Activated CD8-positive, alpha-beta memory T cell treated with anti-CD3 and anti-CD28 coated beads, Interleukin-2, amount 50 U/mL, for 24 hours (primary cell): ENCODE measurements around the gene GABRA6.
"Not testable (repeated sequence)": the region's sequence is repeated elsewhere in the genome, so short reads cannot be mapped to it uniquely, and the experiment has no call there.

Source experiments
- DNase-seq: peaks from one replicate; pipeline ENCODE4 v3.0.0-alpha.2; 2020; ENCODE audit errors: extremely low read depth

The GABRA6 gene

DNA sequence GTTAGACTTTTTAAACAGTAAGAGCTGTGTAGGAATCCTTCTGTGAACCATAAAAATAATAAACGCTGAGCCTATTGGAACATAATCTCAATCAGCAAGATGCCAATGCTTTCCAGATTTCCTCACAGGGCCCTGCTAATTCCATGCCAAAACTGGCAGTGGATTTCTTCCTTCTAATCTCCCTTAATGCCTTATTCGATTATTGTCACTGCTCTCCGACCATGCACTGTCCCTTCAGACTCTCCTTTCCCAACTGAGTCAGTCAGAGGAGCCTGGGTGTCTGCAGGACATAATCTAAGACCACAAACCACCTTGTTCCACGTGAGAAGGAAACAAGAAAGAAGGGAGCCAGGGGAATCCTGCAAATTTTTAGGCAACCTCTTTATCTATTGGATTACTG is at the start of gene GABRA6:
Gene GABRA6, plus strand, starts transcription at position 261 of the 400 bp plus-strand sequence. CDS start 269 bp downstream, outside the sequence.
- no peak for DNase-seq

DNA sequence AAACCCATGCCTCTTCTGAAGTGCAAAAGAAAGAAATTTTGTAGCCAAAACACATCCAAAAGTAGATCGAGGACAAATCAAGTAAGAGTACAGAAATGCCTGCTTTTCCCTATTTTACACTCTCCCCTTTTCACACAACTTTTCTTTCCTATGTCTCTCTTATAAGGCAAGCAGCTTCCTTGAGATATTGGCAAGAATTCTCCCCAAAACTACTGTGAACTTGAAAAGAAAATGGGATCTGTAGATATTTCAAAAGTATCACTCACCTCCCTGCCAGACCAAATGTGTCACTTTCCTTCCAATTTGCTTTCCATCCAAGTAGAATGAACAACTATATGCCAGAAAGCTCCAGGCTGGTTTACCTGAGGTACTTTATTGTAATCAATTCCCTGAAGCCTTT is 47.9 kb upstream of the GABRA6 start:
- no peak for DNase-seq

DNA sequence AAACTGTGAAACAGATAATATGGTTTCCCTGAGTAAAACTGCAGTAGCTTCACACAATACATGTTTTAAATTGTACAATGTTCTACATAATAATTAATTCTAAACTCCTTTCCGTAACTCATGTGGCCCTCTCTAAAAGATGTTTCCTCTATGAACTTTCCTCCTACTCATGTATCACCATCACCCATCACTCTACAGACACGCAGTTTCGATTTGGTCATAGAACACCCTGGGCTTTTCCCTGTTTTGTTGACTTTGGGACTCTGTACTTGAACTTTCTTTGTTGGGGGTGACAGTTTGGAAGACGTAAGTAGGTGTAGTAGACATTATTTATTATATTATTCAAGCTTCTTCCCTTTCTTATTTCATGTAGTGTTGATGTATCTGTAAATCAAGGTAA is 44.1 kb upstream of the GABRA6 start:
- DNase-seq = no peak

- no peak for DNase-seq
Measured at GRCh38 chr5:161645264-161645663, 40.3 kb upstream of the GABRA6 start.

DNA sequence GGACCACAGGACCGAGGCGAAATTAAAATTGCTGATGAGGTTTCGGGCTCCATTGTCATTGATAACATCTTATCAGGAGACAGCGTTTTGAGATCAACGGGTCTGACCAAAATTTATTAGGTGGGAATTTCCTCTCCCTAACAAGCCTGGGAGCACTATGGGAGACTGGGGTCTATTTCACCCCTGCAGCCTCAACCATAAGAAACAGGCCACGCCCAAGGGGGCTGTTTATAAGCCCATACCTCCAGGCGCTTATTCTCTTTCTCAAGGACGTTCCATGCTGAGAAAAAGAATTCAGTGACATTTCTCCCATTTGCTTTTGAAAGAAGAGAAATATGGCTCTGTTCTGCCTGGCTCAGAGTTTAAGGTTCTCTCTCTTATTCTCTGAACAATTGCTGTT is 33.6 kb upstream of the GABRA6 start:
- DNase-seq = not testable (repeated sequence)

- DNase-seq = no peak
Measured at GRCh38 chr5:161660806-161661205, 24.7 kb upstream of the GABRA6 start.

- DNase-seq = no peak
Measured at GRCh38 chr5:161663431-161663830, 22.1 kb upstream of the GABRA6 start.

DNA sequence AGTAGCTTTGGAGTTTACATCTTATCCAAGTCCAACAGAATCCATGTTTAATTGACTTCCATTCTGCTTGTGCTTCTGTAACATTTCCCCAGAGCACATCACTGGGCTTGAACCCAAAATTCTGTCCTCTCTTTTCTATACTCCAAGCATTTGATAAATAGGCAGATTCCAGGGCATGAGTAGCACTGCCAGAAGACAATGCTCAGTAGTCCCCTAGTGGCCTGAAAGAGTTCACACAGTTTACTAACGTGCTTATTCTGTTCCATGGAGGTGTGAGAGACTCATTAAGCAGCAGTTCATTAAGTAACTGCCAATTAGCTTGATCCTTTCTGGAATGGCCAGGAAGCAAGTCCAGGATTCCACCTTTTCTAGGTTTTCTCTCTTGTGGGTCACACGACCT is 9.4 kb upstream of the GABRA6 start:
- DNase-seq = no peak

DNA sequence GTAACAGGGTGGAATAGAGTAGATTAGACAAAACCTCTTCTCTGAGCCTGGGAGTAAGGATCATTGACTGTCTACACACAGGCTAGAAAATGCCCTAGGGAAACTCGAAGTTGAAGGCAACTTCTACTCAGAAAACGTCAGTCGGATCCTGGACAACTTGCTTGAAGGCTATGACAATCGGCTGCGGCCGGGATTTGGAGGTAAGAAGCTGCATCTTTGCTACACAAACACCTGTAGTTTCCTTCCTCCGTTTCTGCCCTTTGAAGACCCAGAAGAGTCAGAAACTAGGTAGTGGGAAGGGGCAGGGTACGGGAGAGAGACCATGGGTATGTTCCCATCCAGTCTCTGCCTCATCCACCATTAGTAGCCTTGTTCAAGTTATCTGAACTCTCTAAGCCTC is 628 bp downstream of the GABRA6 start:
- no peak for DNase-seq

DNA sequence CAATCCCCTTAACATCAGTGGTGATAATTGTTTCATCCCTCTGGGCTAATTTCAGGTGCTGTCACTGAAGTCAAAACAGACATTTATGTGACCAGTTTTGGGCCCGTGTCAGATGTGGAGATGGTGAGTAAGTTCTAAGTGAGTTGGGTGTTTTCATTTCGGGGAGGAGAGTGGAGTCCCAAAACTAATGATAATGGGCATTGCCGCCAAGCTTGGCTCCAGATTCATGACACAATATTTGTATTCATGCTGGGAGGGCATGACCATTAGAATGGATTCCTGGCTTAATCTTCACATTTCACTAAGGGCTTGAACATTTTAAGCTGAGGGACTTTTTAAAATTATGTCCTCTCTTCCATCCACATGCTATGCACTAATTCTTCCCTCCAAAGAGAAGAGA is 1.4 kb downstream of the GABRA6 start:
- no peak for DNase-seq

DNA sequence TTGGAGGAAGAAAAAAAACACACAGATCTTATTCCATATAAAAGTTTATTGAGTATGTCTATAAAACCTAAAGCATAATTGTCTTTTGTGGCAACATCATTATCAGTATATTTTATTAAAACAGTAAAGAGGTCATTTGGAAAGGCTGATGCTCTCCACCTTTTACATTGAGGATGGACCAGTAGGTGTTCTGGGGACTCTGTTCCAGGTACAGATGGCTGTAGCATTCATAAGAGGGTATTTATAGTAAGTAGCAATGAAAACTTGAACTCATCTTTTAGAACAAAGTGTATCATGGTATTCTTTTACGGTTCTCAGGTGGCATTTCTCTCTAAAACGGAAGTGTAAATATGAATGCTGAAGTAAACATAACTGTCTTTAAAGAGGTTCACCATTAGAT is 1.8 kb downstream of the GABRA6 start:
- no peak for DNase-seq

- no peak for DNase-seq
Measured at GRCh38 chr5:161691911-161692310, 6.4 kb downstream of the GABRA6 start.

GRCh38 chr5:161697001-161697400 is 11.5 kb downstream of the GABRA6 start:
- DNase-seq = no peak

DNA sequence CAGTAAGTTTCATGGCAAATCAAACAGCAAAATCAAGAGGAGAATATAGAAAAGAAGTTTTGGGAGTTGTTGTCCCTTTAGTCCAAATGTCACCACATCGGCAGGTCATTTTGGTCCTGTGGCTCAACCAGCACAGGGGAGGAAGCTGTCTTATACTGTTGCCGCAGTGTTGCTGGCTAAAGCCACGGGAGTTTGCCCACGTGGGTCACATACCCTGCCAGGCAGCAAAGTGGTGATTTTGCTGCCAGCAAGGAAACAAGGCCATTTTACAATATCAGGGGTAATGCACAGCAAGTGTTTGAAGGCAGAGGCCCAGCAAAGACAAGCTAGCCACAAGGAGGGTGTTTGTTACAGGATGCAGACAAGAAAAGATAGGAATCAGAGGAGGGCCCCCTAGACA is 14.5 kb downstream of the GABRA6 start:
- DNase-seq = no peak

- no peak for DNase-seq
Measured at GRCh38 chr5:161703528-161703927, 18.0 kb downstream of the GABRA6 start.

GRCh38 chr5:161707382-161707781 is 21.9 kb downstream of the GABRA6 start:
- no peak for DNase-seq

DNA sequence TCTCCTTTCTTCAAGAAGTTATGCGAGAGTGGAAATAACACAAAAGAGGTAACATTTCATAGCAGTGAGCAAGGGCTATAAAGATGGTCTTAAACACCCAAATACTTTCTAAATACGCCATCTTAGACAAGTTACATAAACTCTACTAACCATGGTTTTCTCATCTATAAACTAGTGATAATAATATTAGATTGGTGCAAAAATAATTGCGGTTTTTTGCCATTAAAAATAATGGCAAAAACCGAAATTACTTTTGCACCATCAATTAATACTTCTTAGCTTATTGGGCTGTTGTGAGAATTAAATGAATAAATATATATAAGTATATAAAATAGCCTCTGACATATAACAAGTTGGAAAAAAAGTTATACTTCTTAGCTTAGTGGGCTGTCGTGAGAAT is 23.7 kb downstream of the GABRA6 start:
- no peak for DNase-seq

DNA sequence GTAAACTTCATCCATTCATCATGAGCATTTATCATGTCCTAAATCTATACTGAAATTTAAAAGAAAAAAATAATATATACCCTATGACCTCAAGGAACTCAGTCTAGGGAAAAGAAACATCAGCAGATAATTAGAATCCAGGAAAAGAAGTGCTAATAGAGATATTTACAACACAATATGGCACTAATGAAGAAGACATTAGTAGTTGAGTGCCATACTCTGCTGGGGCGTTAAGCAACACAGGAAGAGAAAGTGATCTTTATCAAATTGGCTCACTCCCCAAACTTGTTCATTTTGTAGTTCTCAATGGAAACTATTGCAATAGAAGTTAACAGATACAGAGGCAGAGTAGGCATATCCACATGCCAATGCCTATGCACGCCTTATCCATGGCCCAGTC is 27.5 kb downstream of the GABRA6 start:
- DNase-seq = no peak

- DNase-seq = no peak
Measured at GRCh38 chr5:161719157-161719556, 33.6 kb downstream of the GABRA6 start.

- DNase-seq = no peak
Measured at GRCh38 chr5:161720460-161720859, 34.9 kb downstream of the GABRA6 start.

DNA sequence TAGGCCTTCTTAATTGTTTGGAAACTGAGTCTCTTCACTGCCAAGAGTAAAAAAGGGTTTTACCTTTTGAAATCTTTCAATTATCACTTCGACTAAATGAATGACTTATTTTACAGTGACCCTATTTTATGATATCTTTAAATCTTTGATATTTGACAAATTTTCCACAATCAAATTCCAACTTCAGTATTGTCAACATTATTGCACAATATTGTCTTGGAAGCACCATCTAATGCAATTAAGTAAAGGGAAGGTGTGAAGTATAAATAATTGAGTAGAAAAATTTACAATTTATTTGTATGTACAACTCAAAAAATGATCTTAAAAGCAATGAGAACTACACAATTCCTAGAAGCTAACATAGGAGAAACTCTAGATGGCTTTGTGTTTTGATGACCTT is 49.2 kb downstream of the GABRA6 start:
- no peak for DNase-seq

DNA sequence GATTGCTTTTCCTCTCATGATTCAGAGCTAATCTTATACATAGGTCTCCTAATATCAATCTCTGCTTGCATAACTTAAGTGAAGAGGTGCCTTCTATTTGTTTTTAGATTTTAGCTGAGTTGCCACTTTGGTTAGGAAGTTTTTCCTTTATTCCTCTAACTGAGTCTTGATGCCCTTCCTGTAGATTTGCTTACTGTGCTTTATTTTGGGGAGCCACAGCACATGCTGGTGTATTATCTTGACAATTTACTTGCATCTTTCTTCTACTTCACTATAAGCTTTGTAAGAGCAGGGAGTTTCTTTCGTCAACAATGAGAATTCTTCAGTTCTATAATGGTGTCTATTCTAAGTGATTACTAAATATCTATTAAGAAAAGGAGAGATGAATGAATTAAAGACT is 54.9 kb downstream of the GABRA6 start:
- no peak for DNase-seq

GRCh38 chr5:161744276-161744675 is 58.8 kb downstream of the GABRA6 start:
- DNase-seq = no peak

DNA sequence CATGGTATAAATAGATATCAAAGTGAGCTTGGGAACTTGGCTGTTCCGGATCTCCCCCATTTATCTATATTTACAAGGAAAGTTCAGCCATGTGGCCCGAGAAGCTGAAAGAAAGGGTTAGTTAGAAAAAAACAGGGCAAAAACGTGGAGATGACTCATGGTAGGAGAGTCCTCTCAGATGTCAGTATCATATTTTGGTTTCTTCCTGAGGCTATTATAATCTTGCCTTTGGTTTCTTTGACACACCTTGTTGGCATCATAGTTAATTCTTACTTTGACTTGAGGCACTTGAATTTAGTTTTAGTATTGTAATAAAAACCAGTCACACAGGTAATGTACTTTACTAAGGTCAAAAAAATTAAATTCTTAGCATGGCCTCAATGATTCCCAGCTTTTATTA is 59.9 kb downstream of the GABRA6 start:
- DNase-seq = no peak

GRCh38 chr5:161751265-161751664 is 65.7 kb downstream of the GABRA6 start:
- no peak for DNase-seq
